PC-3 (cell line): ENCODE results near the gene CAMK1G. TPM values are rescaled to one million over a fixed set of nuclear protein-coding genes. Genes with fewer than 3 reads are reported as not detected.

Source experiments
- ATAC-seq: fragments of 200-7000 bp; cut with Tn5 transposase; 2 replicates; pipeline ENCODE4 v1.9.1; 2020; ENCODE audit warnings: mild to moderate bottlenecking, moderate library complexity
- BruUV-seq: library from RNA; stranded (reverse); fragments of 400-500 nt; replicated peaks from 2 replicates; lab custom pipeline; 2021; lab: Mats Ljungman, UMichigan
- CTCF ChIA-PET: fragments of 300-600 bp; sonication (Branson Sonifier 250); formaldehyde crosslinking; loops from one replicate; lab custom pipeline; 2022; ENCODE audit warnings: antibody characterized with exemption; lab: Charles Lee
- POLR2A ChIA-PET: fragments of 300-600 bp; sonication (Branson Sonifier 250); formaldehyde crosslinking; loops from one replicate; lab custom pipeline; 2022; ENCODE audit warnings: antibody characterized with exemption; ENCODE audit not compliant: unreplicated experiment; lab: Charles Lee
- DNase-seq: peaks from one replicate; pipeline ENCODE4 v3.0.0-alpha.2; 2015
- H2AFZ ChIP-seq: fragments of 300-600 bp; sonication (generic); 2 replicates; pipeline ENCODE4 v1.6.0; 2016; ENCODE audit warnings: antibody characterized with exemption, low read length
- H3F3A ChIP-seq: fragments of 300-600 bp; sonication (generic); one replicate; pipeline ENCODE4 v1.6.0; 2017; ENCODE audit warnings: antibody characterized with exemption, low read length, control low read depth, mild to moderate bottlenecking; ENCODE audit not compliant: unreplicated experiment
- H3K27ac ChIP-seq: fragments of 300-600 bp; sonication (generic); 2 replicates; pipeline ENCODE4 v1.5.1; 2016; ENCODE audit warnings: mild to moderate bottlenecking, low read length
- H3K27me3 ChIP-seq: fragments of 300-600 bp; sonication (generic); 2 replicates; pipeline ENCODE4 v1.6.1; 2016; ENCODE audit warnings: low read length, mixed read lengths
- H3K36me3 ChIP-seq: fragments of 300-600 bp; sonication (generic); 2 replicates; pipeline ENCODE4 v1.6.1; 2016; ENCODE audit warnings: low read depth, mixed run types, low read length, mixed read lengths
- H3K4me1 ChIP-seq: fragments of 300-600 bp; sonication (generic); 2 replicates; pipeline ENCODE4 v1.5.1; 2016; ENCODE audit warnings: low read length; ENCODE audit not compliant: insufficient read depth
- H3K4me2 ChIP-seq: fragments of 300-600 bp; sonication (generic); 2 replicates; pipeline ENCODE4 v1.6.0; 2016; ENCODE audit warnings: low read length
- H3K4me3 ChIP-seq: fragments of 300-600 bp; sonication (generic); 2 replicates; pipeline ENCODE4 v1.5.1; 2016; ENCODE audit warnings: mild to moderate bottlenecking, low read length, mixed read lengths
- H3K79me2 ChIP-seq: fragments of 300-600 bp; sonication (generic); 2 replicates; pipeline ENCODE4 v1.6.1; 2017; ENCODE audit warnings: low read length, mixed read lengths
- H3K9ac ChIP-seq: fragments of 300-600 bp; sonication (generic); 2 replicates; pipeline ENCODE4 v1.6.0; 2016; ENCODE audit warnings: mild to moderate bottlenecking, low read length
- H3K9me2 ChIP-seq: fragments of 300-600 bp; sonication (generic); replicated peaks from 2 replicates; pipeline ENCODE4 v1.6.1; 2016; ENCODE audit warnings: mixed run types, low read length, mixed read lengths
- H3K9me3 ChIP-seq: fragments of 300-600 bp; sonication (generic); 2 replicates; pipeline ENCODE4 v1.6.1; 2016; ENCODE audit warnings: low read length, mixed read lengths
- H4K20me1 ChIP-seq: fragments of 300-600 bp; sonication (generic); 2 replicates; pipeline ENCODE4 v1.6.1; 2016; ENCODE audit warnings: low read length, mixed read lengths
- EZH2 ChIP-seq: fragments of 300-600 bp; sonication (generic); IDR thresholded peaks from one replicate; pipeline ENCODE4 v1.6.1; 2017; ENCODE audit warnings: antibody characterized with exemption, mild to moderate bottlenecking, low read length; ENCODE audit not compliant: unreplicated experiment
- EZH2phosphoT487 ChIP-seq: fragments of 300-600 bp; sonication (generic); IDR thresholded peaks from 2 replicates; pipeline ENCODE4 v1.6.1; 2018; ENCODE audit warnings: mild to moderate bottlenecking, antibody characterized with exemption, low read length, borderline replicate concordance
- intact Hi-C: fragments of 100-400 bp; cut with micrococcal nuclease; formaldehyde crosslinking; loops from 2 replicates; pipeline ENCODE4 v1.9.0; 2023
- total RNA-seq: library from RNA; depleted of rRNA; stranded (reverse); fragments of >200 nt; gene quantifications from 2 replicates; pipeline ENCODE4 v1.2.3, GENCODE V29; 2014
- TF ChIP-seq, protein P1 (sequence below): fragments of 300-600 bp; sonication (generic); conservative IDR thresholded peaks from 2 replicates; pipeline ENCODE4 v1.5.1; 2017; ENCODE audit warnings: antibody characterized with exemption, low read depth, mild to moderate bottlenecking, low read length

Gene CAMK1G
- total RNA-seq, 1 experiment from 2014 or later: not detected

DNA sequence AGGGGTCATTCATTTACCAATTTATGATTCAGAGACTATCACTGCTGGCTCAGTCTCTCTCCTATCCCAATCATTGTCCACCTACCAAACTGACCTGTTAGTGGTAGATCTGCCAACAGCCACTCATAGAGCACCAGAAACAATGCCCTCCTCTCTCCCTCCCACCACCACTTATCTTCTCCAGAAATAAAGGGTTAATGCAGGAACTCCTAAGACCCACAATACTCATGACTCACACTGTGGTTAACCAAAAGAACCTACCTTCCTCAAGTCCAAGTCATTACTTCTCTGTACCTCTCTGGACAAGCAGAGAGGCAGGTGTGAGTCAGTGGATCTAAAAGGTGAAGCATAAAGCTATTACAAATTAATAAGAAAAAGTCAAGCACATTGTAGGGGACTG is 40.9 kb upstream of the CAMK1G start:
- POLR2A ChIA-PET: no interaction called here
- Histone ChIP-seq H3F3A (peaks cover 5% of the 10 kb centered on the region), H2AFZ (no peak overlapping the region), H3K79me2 (no peaks in the 10 kb centered on the region), H3K27ac (peak overlapping the region; percentile 76), H3K27me3 (no peaks in the 10 kb centered on the region), H3K36me3 (no peaks in the 10 kb centered on the region), H3K9me3 (no peaks in the 10 kb centered on the region), H3K4me3 (0 out of 2 replicates have a peak overlapping the region, but pooled peaks have one; percentile 23), H3K4me1 (peaks cover 32% of the 10 kb centered on the region), H3K4me2 (peak overlapping the region; percentile 54), H3K9me2 (no peaks in the 10 kb centered on the region), H4K20me1 (no peaks in the 10 kb centered on the region), H3K9ac (no peak overlapping the region)
- no peak for TF ChIP-seq EZH2phosphoT487
- TF ChIP-seq, protein P1, sequence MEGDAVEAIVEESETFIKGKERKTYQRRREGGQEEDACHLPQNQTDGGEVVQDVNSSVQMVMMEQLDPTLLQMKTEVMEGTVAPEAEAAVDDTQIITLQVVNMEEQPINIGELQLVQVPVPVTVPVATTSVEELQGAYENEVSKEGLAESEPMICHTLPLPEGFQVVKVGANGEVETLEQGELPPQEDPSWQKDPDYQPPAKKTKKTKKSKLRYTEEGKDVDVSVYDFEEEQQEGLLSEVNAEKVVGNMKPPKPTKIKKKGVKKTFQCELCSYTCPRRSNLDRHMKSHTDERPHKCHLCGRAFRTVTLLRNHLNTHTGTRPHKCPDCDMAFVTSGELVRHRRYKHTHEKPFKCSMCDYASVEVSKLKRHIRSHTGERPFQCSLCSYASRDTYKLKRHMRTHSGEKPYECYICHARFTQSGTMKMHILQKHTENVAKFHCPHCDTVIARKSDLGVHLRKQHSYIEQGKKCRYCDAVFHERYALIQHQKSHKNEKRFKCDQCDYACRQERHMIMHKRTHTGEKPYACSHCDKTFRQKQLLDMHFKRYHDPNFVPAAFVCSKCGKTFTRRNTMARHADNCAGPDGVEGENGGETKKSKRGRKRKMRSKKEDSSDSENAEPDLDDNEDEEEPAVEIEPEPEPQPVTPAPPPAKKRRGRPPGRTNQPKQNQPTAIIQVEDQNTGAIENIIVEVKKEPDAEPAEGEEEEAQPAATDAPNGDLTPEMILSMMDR: no peak
- no peak for TF ChIP-seq EZH2
- intact Hi-C loops: no loop called here
- ATAC-seq (peak; percentile 95), DNase-seq (peak; percentile 98)
- CTCF ChIA-PET: interaction anchor here (0.6 kb wide), 1 partner anchor 516 kb away, joined by 3 read pairs; no protein-coding TSS in a partner anchor
- BruUV-seq: no TSS peak

- no peaks in the 10 kb centered on the region for H3K27me3 ChIP-seq
- POLR2A ChIA-PET: no interaction called here
- no peaks in the 10 kb centered on the region for H3K79me2 ChIP-seq
- H3K9me3 ChIP-seq: no peaks in the 10 kb centered on the region
- H3K36me3 ChIP-seq: no peaks in the 10 kb centered on the region
- H3F3A ChIP-seq: peaks cover 5% of the 10 kb centered on the region
- H3K4me2 ChIP-seq: no peak overlapping the region
- CTCF ChIA-PET: no interaction called here
- no peaks in the 10 kb centered on the region for H4K20me1 ChIP-seq
- no peak for DNase-seq
- H3K4me1 ChIP-seq: peaks cover 39% of the 10 kb centered on the region
- H3K27ac ChIP-seq: no peak overlapping the region
- intact Hi-C loops: no loop called here
- TF ChIP-seq EZH2phosphoT487: no peak
- TF ChIP-seq, protein P1: no peak
- no peak for TF ChIP-seq EZH2
- no peak overlapping the region for H3K4me3 ChIP-seq
- ATAC-seq: no peak
- H3K9me2 ChIP-seq: no peaks in the 10 kb centered on the region
- no peak overlapping the region for H3K9ac ChIP-seq
- BruUV-seq: no TSS peak
- H2AFZ ChIP-seq: no peak overlapping the region
These were observed 39.4 kb upstream of the CAMK1G start for GRCh38 chr1:209544098-209544497.

DNA sequence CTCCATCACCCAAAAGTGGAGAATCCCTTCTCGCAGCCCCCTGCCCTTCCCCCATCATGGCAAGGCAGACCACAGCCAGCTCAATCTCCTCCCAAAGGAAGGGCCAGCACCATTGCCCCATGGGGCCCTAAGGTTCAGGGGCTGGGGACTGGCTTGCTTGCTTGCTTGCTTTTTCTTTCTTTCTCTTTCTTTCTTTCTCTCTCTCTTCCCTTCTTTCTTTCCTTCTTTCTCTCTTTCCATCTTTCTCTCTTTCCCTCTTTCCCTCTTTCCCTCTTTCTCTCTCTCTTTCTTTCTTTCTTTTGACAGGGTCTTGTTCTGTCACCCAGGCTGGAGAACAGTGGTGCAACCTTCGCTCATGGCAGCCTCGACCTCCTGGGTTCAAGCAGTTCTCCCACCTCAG is 38.1 kb upstream of the CAMK1G start:
- H3K36me3 ChIP-seq: no peaks in the 10 kb centered on the region
- no peak overlapping the region for H3K9ac ChIP-seq
- H3K4me2 ChIP-seq: no peak overlapping the region
- intact Hi-C loops: no loop called here
- BruUV-seq: no TSS peak
- H4K20me1 ChIP-seq: no peaks in the 10 kb centered on the region
- H3K9me2 ChIP-seq: no peaks in the 10 kb centered on the region
- H3K9me3 ChIP-seq: no peaks in the 10 kb centered on the region
- no peak for ATAC-seq
- no peak for DNase-seq
- CTCF ChIA-PET: no interaction called here
- POLR2A ChIA-PET: no interaction called here
- H3K27me3 ChIP-seq: no peaks in the 10 kb centered on the region
- no peaks in the 10 kb centered on the region for H3K79me2 ChIP-seq
- no peak overlapping the region for H3K4me3 ChIP-seq
- H3K4me1 ChIP-seq: peaks cover 39% of the 10 kb centered on the region
- TF ChIP-seq, protein P1: no peak
- no peak for TF ChIP-seq EZH2phosphoT487
- no peak overlapping the region for H2AFZ ChIP-seq
- H3K27ac ChIP-seq: no peak overlapping the region
- H3F3A ChIP-seq: peaks cover 5% of the 10 kb centered on the region
